Activated T-helper 1 cell treated with anti-CD3 and anti-CD28 coated beads, Interleukin-2, amount 50 U/mL, for 16 hours (primary cell): Measurements from ENCODE around the gene C3orf18.

ENCODE experiments used
- DNase-seq, 2 donors: peaks; one replicate each; pipeline ENCODE4 v3.0.0-alpha.2; 2020; ENCODE audit warnings: low read depth in 1 of 2, low spot score in 1 of 2

The C3orf18 gene

DNA sequence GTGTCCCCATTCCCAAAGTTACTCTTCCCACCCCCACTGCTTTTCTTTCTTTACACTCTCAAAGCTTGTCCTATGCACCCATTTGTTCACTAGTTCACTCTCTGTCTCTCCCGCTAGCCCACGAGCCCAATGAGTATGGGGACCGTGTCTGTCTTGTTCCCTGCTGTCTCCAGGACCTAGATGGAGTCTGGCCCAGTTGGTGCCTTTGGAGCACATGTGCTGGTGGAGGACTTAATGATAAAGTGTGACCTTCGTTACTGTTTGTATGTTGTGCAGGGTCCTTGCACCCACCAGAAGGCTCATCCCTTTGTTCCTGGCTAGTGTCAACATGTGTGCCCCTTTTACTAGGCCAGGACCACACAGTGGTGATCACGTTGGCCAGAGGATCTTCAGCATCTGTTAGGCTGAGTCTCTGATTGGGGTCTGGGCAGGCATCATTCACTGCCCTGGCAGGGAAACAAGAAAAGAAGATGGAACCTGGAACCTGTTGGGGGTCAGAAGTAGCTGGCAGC lies 36.6 kb upstream of the C3orf18 start:
- no peak for DNase-seq

DNA sequence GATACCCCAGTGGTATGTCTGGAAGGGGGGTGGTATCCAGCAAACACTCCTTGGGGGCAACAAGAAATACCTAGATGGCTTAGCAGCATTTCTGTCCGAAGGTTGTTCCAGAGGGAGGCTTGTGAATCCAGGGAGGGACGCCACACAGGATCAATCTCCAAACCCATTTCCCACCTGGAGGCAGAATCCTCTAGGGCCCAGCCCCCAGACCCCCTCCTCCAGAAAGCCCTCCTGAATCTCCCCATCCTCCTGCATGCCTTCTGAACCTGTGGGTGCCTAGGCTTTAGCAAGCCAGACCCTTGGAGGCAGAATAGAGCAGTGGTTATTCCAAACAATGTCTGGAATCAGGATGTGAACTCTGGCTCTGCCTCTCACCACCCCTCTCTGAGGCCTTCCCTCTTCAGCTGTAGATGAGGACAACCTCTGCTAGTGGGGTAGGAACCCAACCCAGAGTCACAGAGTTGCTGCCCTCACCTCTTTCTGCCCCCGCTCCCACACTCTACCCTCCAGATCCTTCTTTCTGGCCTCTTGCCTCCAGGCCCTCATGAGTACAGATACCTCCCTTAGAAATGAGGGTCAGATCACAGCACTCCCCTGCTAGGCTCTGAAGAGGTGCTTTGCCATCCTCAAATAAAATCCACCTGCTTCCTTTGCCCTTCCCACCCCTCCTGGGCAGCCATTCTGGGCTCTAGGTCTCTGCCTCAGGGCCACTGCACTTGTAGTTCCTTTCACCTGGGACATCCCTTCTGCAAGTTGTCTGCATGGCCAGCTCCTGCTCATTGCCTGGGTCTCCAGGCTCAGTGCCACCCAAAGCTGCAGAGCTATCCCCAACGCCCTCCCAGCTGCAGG lies 35.9 kb upstream of the C3orf18 start:
- no peak for DNase-seq

DNA sequence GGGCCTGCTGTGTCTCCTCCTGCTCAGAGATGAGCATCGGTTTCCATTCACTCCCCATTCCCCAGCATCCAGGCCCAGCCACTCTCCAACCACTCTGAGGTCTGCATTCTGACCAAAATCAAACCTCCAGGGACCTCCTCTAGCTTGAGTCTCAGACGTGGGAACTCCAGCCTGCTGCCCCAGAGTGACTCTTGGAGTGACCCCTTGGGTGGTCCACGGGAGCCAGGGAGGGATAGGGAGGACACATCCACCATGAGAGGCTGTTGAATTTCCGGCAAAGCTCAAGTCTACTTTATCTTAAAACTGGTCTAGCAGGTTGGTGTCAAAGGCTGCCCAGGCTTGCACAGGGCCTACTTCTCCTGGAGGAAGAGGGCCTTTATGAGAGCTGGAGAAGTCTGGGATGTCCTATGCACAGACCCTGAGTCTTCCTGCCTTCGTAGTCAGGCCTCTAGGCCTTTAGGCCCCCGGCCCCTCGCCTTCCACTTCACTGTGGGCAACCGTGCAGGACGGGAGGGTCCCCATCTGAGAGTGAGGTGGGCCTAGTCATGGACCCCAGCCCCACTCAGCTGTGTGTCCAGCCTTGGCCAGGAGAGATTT lies 35.1 kb upstream of the C3orf18 start:
- DNase-seq = no peak

DNA sequence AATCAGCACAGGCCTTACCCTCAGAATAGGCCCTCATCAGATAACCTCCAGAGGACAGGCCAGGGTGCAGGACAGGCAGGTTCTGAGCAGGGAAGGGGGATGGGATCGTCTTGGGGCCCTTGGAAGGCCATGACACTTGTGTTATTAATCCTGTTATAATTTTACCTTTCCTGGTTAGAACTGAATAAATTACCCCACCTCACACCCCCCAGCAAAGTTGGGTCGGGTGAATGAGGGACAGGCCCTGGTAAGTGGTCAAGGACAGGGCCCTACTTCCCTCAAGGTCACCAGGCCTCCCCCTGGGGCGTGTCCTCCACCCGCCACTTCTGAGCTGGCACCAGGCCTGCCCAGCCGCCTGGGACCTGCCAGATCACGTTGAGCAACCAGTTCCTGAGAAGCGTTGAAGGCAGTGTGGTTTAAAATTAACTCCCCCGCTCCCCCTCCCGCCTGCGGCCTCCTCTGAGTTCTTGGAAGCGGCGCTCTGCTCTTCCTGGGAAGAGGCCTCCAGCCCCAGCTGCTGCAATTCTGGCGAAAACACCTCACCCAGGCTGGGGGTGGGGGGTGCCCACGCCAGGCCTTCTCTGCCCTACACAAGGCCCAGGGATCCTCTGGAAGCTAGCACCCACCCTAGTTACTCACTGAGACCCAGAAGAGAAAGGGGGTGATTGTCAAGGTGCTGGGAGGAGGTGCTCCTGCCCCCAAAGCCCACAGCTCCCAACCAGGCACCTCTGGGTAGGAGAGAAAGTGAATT lies 33.5 kb upstream of the C3orf18 start:
- DNase-seq = peak; percentile 43 to 82

DNA sequence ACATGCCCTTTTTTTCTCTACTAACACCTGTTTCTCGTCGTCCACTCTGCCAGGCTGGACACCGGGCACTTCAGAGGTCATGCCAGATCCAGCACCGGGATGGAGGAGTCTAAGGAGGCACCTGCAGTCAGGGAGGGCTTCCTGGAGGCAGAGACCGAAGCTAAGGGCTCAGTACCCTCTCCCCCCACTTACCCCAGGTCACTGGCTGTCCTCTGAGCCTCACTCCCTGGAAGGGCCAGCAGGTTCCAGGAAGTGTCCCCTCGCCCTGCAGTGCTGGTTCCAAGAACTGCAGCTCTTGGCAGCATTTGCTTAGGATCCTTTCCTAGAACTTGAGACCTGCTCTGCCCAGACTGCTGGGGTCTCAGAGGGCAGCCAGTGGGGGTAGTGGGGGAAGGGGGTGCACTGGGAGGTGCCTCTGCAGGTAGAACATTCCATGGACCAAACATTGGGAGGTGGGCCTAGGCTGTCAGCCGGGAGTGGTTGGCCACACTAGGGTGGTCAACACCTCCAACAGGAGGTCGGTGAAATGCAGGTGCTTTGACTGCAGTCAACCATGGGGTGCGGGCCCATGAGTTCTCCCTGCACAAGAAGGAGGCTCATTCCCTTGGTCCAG lies 32.7 kb upstream of the C3orf18 start:
- DNase-seq = no peak

DNA sequence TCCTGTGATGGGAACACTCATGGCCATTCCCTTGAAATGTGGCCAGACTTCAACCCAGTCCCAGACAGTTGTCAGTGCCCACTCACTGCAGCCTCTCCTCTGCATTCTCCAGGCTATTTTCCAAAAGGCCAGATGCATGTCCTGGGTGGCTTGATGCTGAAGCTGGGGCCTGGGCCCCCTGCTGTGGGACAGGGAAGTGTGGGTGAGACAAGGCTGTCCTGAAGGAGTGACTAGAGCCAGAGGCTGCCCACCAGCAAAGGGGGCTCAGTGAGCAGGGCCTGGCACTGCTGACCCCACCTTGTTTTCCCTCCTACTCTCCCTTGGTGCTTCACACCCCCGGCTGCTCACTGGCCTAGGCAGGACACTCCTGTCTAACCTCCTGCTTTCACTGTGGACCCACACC lies 32.2 kb upstream of the C3orf18 start:
- no peak for DNase-seq

DNA sequence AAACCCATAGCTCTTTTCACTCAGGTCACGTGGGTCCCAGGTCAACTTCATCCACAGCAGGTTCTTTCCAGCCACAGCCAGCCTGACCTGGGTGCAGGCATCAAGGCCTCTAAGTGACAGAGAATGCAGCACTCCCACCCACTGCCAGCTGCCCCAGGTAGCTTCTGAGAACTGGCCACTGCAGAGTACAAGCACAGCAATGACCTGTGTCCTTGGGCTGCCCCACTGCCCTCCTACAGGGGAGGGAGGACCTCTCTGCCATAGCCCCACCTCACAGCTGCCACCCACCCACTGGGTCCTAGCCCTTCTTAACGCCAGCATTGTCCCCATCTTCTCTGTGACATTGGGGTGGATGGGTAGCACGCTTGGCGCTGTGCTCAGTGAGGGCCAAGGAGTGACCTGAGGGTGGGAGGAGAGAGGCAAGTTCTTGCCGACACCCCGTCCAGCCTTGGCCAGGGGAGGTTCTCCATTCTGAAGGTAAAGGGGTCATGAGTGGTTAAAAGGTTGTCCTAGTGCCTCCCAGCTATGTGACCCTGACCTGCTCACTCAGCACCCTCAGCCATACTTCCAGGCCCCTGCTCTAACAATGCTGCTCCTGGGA lies 31.7 kb upstream of the C3orf18 start:
- DNase-seq = no peak

DNA sequence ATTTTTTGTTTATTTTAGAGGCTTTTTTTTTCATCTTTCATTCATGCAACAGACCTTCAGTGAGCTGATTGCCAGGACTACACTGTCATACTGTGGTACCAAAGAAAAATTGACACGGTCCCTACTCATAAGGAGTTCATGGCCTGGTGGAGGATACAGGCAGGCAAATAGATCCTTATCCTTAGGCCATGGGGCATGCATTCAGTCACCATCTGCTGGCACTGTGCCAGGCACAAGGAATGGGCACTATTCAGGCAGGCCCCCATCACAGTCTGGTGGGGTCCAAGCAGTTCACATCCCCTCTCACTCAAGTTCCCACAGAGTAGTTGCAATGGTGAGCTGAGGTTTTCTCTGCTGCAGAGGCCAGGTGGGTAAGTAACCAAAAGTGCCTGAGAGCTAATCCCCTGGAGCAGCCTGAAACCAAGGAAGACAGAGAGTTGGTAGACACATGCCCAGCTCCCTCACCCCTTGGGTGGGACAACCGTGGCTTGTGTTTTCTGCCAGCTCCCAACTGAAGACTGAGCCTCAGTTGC lies 26.8 kb upstream of the C3orf18 start:
- DNase-seq = no peak

DNA sequence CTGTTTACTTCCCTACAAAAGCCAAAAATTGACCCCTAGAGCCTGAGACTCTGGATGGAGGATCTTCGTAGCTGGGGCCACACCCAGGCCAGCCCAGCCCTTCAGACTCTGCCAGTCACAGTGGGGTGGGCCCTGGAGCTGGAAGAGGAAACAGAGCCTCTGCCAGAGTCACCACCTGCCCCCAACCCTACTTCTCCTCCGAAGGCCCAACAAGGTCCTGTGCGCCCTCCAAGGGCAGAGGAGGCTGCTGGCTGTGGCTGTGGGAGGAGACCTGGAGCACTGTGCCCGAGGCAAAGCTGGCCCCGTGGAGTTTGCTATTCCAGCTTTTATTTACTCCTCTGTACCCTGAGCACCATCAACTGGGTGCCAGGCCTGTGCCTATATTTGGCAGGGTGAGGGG lies 25.0 kb upstream of the C3orf18 start:
- no peak for DNase-seq

DNA sequence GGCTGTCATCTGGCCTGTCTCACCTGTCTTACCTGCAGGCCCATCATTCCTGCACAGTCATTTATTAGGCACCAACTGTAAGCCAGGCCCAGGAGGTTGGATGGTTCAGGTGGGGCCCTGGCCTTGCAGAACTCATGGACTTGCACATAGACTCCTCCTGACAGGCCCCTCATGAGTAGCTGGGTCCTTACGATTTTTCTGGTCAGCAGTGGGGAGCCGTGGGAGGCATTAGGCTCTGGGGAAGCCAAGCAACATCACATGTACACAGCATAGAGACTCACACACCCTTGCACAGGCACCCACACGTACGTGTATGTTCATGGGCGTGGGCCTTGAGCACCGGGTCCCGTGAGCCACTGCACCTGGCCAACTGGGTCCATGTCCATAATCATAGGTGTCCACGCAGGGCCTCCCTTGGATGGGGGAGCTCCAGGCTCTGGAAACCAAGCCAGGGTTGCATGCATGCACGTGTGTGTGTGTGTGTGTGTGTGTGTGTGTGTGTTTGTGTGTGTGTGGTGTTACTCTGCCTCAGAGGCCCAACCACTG lies 23.7 kb upstream of the C3orf18 start:
- no peak for DNase-seq

DNA sequence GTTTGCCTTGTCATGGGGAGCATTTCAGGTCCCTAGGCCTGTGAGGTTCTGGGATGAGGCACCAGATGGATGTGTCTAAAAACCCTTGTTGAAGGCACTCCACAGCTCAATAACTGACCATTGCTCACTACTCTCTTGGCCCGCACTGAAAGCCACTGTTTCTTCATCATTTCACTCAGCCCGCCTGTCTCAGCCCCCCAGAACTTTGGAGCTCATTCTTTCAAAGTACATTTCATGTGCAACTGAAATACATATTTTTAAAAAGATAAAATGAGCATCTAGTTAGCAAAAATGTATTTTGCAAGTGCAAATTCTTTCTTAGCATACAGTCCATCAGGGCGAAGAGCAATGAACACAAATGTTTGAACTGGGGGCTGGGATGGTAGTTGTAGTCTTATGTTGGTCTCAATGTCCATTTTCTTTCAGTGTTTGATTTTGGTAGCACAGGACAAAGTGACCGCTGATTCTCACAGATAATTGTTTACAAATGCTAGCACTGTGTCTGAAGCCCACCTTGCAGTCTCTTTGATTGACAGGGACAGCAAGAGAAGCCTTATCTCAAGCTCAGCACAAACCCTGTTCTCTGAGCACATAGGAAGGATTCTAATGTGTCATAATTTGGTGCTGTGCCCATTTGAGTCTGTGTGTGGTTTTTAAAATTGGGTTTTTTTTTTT lies 21.3 kb upstream of the C3orf18 start:
- no peak for DNase-seq

DNA sequence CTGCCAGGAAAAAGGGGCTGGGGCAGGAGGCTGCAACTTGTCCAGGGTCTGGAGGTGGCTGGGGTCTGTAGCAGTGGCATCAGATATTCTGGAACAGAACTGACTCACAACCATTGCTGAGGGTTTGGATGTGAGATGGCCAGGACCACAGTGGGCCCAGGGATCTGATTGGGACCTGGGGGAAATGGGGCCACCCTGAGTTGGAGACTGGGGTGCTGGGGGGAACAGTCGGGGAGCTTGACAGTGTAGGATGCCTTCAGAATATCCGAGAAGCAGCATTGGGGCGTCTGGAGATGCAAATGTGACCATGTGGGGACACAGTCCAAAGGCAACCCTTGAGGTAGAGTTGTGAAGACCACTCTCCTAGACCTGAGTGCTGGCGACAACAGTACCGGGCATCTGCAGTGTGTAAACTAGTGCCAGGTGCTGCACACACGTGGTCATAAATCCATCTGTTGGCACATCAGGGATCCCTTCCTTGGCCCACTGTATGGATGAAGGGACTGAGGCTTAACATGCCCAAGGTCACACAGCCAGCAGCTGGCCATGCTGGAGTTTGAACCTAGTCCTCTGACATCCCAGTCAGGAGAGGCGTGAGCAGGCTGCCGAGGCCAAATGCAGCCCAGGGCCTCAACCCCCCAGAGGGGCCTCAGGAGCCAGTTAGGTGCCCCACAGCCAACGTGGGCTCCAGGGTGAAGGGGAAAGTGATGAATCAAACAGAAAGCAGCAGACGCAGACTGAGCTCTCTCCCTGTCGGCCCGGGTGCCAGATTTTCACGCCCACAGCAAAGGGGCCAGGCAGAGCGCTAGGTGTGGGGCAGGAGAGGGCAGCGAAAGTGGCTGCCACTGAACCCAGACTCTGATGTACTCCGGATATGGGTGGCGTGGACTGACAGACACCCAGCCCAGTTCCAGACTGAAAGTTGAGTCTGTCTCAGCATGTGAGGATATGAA lies 20.5 kb upstream of the C3orf18 start:
- DNase-seq = peak in 1 of 2 donors; percentile 67

DNA sequence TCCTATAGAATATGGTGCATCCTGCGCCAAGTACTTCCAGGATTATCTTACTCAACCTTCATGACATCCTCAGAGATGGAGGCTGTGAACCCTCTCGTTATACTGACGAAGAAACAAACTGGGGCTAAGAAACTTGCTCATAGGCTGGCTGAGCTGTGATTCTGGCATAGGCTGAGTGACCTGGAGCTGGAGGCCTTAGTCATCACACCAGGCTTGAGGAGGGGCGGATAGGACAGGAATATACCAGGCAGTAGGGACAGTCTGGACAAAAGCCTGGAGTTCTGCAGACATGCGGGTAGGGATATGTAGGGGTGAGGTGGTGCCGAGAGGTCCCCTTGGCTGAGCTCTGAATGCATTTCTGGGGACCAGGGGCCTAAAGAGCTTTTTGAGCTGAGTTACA lies 19.8 kb upstream of the C3orf18 start:
- no peak for DNase-seq

DNA sequence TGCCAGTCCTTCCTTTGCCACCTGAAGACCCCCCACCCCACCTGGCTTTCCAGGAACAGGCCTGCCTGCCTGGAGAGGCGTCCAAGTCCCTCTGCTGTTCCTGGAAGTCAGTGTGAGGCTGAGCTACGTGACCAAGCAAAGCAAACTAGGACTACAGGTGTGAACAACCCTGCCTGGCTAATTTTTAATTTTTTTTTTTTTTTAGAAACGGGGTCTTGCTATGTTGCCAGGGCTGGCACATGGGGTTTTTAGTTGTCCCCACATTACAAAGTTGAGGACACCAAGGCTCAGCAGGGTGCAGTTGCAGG lies 19.2 kb upstream of the C3orf18 start:
- DNase-seq = no peak

DNA sequence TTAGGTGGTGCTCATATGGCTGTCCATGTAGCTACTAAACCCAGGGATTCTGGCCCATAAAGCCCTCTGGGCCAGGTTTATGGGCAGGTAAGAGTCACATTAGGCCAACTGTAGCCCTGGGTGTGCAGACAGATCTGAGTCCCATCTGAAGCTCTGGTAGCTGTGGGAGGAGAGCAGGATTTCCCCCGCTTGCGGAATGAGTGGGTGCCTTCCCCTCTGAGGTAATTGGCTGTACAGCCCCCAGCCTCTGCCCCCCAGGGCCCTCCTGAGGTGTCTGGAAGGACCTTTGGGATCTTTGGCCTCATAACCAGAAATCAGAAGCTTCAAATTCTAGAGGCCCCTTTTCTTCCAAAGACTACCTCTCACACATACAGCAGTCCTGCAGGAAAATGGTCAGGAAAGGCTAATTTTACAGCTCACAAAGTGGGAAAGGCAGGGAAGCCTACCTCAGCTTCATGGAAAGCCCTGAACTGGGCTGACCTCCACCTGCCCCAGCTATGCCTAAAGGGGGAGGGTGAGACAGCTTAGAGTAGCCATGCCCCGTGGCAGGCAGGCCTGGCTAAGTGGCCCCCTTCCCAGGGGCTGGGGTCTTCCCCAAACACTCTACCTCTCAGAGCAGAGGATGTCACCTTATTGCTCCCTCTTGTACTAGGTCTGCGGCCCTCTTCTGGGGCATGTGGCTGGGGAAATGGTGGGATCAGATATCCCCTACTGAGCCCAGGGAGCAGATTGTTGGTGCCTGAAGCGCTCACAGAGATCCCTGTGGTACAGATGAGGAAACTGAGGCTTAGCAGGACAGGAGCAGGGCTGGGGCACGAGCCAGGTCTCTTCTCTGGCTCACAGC lies 18.6 kb upstream of the C3orf18 start:
- no peak for DNase-seq

DNA sequence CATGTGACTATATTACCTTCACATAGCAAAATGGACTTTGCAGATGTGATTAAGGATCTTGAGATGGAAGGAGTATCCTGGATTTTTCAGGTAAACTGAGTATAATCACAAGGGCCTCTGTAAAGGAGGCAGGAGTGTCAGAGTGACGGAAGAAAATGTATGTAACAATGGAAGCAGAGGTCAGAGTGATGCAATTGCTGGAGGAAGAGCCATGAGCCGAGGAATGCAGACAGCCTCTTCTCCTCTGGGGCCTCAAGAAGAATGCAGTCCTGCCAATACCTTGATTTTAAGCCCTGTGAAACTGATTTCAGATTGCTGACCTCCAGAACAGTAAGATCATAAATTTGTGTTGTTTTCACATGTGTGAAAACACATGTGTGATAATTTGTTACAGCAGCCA lies 16.8 kb upstream of the C3orf18 start:
- no peak for DNase-seq

DNA sequence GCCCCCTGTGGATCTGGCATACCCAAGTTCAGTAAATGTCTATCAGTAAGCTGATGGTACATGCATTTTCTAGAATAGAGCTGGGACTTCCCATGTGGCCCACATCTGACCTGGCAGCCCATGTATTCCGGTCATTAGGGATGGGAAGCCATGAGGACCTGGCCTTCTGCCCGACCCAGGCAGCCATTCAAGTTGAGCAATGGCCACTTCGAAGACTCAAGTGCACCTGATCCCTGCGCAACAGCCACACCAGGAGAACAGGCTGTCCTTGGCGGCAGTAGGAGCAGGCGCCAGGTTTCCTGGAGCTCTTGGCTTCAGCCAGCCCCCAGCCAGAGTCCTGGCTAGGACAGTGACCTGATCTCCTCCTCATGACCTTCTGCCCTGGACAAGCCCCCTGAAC lies 16.4 kb upstream of the C3orf18 start:
- no peak for DNase-seq

DNA sequence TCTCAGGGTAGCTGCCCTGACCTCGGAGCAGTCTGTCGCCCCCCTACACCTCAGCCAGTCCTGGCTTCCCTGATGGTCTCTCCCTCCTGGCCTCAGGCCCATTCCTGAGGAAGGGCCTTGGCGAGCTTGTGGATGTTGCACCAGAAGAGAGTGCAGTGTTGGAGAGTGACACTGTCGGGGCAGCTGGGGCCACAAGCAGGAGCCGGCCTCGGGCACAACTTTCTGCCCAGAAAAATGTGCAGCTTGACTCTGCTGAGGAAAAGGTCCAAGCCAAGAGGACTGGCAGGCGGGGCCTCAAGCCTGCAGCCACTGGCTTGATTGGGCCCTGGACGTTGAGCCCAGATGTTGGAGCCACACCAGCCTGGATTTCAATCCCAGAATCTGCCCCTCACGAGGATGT lies 14.5 kb upstream of the C3orf18 start:
- DNase-seq = no peak
